Measurements from ENCODE around the gene ANAPC2. TPM values are rescaled to one million over a fixed set of nuclear protein-coding genes. Genes with fewer than 3 reads are reported as not detected.

Gene ANAPC2
- total RNA-seq, 1 experiment from 2014 or later, result 27.2 TPM

DNA sequence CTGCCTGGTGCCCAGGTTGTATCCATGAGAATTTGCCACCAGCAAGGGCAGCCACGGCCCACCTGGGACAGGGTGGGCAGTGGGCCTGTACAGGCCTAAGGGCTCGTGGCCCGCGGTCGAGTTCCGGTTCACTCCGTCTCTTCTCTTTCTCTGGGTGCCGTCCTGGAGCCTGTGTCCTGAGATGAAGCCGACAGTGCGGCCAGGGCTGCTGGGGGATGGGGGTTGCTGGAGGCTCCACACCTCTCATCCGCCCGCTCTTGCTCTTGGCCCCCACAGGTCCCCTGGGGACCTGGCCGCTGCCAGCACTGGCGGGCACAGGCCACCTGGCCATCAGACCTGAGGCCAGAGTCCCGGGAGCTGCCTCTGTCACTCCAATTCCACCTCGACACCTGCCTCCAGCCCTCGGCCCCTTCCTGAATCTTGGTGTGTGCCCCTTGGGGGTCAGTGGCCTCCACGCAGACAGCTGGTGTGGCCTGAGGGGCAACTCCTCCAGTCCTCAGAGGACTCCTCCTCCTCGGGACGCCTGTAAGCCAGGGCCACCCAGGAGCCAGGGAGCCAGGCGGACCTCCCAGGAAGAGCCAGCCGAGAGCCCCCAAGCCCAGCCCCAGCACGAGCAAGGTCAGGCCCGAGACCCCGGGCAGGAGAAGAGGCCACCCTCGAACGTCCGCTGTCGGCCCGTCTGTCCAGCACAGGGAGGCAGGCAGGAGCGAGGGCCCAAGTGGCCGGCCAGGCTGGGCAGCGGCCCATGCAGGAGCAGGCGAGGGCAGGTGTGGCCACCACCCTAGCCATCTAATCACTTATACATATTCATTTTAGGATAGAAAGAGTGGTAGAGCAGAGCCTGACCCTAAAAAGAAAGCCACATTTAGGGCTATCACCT is 23.8 kb downstream of the ANAPC2 start:
- no peak for DNase-seq (ENCODE audit: low read depth)

DNA sequence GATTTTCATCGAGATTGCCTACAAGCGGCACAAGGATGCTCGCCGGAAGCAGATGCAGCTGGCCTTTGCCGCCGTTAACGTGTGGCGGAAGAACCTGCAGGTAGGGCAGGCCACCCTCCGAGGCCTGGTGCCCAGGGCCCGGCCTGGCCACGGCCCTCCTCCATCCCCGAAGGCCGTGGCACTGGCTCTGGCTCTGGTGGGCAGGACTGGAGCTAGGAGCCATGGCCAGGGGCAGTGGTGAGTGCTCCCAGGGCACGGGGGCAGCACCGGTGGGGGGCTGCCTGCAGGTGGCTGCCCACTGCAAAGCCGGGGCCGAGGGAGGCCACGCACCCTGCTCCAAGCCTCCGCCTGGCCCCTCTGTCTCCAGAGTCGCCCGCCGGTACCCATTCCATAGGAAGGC is 24.6 kb downstream of the ANAPC2 start:
- no peak for DNase-seq (ENCODE audit: low read depth)

DNA sequence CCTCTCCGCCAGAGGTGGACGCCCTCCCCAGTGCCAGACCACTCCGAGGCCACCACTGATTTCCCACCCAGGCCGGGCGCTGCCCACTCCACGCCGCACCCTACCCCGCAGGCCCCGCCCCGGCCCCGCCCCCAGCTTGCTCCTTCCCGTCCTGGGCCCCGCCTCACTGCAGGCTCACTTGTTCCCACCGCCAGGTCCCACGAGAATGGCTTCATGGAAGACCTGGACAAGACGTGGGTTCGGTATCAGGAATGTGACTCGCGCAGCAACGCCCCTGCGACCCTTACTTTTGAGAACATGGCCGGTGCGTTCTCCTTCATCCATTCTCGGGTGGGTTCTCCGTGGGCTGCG is 25.0 kb downstream of the ANAPC2 start:
- no peak for DNase-seq (ENCODE audit: low read depth)

DNA sequence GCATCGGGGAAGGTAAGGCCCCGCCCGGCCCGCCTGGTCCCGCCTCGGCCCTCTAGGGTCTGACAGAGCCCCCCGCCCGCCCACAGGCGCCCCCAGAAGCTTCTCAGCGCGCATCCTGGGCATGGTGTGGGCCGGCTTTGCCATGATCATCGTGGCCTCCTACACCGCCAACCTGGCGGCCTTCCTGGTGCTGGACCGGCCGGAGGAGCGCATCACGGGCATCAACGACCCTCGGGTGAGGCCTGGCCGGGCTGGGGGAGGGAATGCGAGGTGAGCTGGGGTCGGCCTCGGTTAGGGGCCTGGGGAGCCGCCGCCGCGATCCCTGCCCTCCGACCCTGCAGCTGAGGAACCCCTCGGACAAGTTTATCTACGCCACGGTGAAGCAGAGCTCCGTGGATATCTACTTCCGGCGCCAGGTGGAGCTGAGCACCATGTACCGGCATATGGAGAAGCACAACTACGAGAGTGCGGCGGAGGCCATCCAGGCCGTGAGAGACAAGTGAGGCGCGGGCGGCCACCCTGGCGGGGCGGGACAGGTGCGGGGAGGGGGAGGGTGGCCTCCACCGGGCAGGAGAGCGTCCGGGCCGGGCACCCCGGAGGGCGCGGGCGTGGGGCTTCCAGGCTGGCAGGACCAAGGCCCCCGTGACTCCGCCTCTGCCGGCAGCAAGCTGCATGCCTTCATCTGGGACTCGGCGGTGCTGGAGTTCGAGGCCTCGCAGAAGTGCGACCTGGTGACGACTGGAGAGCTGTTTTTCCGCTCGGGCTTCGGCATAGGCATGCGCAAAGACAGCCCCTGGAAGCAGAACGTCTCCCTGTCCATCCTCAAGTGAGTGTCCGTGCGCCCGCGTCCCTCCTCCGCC is 25.6 kb downstream of the ANAPC2 start:
- DNase-seq (ENCODE audit: low read depth), result no peak

DNA sequence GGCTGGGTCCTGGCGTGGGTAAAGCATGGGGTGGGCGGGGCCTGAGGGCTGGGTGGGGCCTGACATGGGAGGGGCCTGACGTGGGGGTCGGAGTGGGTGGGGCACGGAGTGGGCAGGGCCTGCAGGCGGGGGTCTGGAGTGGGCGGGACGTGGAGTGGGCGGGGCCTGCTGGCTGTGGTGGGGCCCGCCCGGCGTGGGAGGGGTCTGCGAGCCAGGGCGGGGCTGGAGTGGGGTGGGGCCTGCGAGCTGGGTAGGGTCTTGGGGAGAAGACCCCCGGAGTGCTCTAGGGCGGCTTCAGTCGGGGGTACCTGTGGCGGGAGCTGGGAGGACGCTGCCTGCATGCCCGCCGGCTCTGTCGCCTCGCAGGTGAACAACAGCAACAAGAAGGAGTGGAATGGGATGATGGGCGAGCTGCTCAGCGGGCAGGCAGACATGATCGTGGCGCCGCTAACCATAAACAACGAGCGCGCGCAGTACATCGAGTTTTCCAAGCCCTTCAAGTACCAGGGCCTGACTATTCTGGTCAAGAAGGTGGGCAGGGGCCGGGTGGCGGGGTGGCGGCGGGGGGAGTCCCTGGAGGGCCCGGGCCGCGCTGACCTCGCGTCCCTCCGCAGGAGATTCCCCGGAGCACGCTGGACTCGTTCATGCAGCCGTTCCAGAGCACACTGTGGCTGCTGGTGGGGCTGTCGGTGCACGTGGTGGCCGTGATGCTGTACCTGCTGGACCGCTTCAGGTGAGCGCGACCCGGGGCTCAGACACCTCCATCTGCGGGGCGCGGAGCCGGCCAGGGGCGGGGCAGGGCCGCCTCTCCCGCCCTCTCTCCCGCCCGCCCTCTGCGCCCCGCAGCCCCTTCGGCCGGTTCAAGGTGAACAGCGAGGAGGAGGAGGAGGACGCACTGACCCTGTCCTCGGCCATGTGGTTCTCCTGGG is 26.5 kb downstream of the ANAPC2 start:
- no peak for DNase-seq (ENCODE audit: low read depth)

DNA sequence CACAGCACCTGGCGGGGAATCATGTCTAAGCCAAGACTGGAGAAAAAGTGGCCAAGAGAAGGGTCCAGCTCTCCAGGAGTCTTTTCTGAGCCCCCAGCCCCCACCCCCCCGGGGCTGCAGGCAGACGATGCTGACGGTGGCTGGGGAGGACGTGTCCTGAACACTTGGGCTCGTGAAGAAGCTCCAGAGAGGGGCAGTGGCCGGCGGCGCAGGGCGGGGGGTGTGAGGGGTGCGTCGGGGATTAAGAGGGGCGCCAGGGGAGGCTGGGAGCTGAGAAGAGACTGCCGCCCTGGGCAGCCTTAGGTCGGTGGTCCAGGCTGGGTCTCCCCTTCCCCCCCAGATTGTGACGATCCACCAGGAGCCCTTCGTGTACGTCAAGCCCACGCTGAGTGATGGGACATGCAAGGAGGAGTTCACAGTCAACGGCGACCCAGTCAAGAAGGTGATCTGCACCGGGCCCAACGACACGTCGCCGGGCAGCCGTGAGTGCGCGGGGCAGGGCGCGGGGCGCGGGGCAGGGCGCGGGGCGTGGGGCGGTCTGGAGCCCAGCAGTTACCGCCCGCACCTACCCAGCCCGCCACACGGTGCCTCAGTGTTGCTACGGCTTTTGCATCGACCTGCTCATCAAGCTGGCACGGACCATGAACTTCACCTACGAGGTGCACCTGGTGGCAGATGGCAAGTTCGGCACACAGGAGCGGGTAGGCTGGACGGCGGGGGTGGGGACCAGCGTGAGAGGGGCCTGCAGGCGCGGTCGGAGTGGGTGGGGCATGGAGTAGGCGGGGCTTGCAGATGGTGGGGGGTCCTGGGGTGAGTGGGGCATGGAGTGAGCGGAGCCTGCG is 27.4 kb downstream of the ANAPC2 start:
- no peak for DNase-seq (ENCODE audit: low read depth)

DNA sequence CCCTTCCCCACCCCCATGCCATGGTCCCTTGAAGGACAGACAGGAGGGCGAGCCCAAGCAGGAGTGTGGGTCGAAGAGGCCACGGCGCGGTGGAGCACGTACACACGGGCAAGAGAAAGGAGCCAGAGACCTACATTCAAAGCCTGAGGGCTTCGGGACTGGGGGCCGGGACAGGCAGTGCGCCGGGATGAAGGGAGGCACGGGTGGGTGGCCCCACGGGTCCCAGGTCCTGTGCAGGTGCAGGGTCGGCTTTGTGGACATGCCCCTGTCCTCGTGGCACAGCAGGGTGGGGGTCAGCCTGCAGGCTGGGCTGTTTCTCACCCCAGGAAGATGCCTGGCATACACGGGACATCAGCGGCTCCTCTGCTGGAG is 28.3 kb downstream of the ANAPC2 start:
- DNase-seq (ENCODE audit: low read depth), result no peak

DNA sequence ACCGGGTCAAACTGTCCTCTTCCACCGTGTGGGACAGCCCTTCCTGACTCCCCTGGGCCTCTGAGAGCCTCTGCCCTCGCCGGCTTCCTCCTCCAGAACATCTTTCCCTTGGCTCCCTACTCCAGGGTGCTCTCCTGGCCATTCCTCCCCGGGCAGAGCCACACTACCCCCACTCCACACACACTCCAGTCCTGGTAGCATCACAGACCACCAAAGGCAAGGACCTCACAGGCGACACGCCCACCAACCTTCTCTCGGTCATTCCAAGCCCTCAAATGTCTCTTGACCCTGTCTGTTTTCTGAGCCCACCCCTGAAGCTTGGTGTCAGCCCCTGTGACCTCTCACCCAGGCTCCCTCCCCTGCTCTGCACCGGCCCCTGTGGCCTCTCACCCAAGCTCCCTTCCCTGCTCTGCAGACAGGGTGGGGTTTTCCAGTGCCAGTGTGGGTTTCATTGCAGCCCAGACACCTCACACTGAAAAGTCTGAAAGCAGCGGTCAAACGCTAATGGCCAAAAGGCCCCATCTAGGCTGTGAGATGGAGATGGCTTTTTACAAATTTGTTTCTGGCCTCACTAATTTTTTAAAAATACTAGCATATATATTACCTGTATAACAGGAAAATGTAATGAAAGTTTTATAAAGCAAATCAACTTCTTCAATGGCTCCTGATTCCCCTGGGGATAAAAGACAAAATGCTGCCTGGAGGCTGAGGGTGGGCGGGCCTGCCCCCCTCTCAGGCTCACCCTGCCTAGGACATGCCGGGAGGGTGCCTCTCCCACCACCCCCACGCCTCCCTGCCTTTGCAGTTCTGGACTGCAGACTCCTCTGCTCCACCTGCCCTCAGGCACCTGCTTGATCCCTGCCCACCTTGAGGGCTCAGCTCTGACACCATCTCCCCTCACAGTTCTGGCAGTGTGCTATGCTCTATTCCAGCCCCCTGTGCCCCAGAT is 29.0 kb downstream of the ANAPC2 start:
- DNase-seq (ENCODE audit: low read depth), result no peak

DNA sequence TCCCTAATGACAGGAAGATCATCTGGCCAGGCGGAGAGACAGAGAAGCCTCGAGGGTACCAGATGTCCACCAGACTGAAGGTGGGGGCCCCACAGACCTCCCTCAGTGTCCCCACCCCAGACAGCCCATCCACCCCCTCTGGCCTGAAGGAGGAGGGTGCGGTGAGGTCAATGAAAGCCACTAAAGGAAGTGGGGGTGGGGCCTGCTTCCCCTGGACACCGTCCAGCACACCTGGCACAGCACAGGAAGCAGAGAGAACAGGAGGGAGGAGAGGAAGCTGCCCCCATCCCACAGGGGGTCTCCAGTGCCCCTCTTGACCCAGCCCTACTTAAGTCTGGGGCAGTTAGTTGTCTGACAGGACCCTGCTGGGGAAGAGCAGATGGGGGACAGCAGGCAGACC is 29.7 kb downstream of the ANAPC2 start:
- DNase-seq (ENCODE audit: low read depth), result no peak

DNA sequence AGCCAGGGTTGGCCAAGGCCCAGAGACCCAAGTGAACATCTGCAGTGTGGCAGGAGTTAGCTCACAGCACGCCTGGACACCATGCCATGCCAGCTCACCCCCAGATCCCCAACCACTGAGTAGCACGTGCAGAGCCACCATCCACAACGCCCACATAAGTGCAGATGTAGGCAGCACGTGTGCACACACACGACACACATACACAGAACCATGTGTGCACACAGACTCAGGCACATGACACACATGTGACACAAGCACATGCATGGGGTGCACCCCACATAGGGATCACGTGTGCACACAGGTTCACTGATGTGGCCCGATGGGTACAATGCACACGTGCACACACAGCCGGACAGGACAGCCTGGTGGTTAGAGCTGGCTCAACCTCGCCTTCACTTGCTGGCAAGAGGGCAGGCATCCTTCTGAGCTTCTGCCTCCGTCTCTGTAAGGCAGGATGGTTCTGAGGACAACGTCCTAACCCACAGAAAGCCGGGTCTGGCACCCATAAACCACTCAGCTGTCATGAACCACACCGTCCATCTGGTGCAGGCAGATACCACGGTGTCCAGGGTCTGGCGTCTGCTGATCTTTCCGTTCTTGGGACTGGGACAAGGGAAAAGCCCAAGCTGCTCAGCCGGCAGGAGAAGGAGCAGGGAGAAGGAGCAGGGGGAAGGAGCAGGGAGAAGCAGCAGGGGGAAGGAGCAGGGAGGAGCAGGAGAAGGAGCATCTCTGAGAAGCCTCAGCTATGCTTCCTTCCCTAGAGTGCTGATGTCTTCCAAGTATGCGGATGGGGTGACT is 30.5 kb downstream of the ANAPC2 start:
- DNase-seq (ENCODE audit: low read depth), result no peak

DNA sequence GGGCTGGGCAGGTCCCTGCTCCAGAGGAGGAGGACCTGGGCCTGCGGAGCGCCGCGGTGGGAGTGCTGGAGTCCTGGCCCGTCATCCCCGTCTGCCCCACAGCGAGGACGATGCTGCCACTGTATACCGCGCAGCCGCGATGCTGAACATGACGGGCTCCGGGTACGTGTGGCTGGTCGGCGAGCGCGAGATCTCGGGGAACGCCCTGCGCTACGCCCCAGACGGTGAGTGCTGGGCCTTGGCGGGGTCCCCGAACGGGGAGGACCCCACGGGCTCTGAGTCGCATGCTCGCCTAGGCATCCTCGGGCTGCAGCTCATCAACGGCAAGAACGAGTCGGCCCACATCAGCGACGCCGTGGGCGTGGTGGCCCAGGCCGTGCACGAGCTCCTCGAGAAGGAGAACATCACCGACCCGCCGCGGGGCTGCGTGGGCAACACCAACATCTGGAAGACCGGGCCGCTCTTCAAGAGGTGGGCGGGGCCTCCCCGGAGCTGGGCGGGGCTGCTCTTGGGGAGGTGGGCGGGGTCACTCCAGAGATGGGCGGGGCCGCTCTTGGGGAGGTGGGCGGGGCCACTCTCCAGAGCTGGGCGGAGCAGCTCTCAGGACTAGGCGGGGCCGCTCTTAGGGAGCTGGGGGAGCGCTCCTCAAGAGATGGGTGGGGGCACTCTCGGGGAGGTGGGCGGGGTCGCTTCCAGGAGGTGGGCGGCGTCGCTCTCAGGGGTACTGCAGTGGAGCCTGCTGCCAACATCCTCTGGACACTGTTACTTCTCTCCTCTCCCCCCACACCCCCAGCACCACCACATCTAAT is 31.6 kb downstream of the ANAPC2 start:
- no peak for DNase-seq (ENCODE audit: low read depth)

DNA sequence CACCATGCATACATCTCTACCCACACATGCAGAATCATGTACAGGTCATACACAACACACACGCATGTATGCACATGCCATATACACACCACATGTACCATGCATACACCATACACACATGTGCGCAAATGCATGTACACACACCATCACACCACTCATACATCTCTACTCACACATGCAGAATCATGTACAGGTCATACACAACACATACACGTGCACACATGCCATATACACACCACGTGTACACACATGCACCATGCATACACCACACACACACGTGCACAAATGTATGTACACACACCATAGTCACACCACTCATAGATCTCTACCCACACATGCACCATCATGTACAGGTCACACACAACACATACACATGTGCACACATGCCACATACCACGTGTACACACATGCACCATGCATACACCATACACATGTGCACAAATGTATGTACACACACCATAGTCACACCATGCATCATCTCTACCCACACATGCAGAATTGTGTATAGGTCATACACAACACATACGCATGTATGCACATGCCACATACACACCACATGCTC is 35.4 kb downstream of the ANAPC2 start:
- no peak for DNase-seq (ENCODE audit: low read depth)

DNA sequence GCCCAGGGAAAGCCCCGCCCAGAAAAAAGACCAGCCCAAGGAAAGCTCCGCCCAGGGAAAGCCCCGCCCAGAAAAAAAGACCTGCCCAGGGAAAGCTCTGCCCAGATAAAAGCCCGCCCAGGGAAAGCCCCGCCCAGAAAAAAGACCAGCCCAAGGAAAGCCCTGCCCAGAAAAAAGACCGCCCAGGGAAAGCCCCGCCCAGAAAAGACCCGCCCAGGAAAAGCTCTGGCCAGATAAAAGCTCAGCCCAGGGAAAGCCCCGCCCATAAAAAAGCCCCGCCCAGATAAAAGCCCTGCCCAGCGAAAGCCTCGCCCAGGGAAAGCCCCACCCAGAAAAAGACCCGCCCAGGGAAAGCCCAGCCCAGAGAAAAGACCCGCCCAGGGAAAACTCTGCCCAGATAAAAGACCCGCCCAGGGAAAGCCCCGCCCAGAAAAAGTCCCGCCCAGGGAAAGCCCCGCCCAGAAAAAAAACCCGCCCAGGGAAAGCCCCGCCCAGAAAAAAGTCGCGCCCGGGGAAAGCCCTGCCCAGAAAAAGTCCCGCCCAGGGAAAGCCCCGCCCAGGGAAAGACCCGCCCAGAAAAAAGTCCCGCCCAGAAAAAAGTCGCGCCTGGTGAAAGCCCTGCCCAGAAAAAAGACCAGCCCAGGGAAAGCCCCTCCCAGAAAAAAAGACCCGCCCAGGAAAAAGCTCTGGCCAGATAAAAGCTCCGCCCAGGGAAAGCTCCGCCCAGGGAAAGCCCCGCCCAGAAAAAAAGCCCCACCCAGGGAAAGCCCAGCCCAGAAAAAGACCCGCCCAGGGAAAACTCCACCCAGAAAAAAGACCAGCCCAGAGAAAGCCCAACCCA is 37.5 kb downstream of the ANAPC2 start:
- DNase-seq (ENCODE audit: low read depth), result peak; percentile 44

DNA sequence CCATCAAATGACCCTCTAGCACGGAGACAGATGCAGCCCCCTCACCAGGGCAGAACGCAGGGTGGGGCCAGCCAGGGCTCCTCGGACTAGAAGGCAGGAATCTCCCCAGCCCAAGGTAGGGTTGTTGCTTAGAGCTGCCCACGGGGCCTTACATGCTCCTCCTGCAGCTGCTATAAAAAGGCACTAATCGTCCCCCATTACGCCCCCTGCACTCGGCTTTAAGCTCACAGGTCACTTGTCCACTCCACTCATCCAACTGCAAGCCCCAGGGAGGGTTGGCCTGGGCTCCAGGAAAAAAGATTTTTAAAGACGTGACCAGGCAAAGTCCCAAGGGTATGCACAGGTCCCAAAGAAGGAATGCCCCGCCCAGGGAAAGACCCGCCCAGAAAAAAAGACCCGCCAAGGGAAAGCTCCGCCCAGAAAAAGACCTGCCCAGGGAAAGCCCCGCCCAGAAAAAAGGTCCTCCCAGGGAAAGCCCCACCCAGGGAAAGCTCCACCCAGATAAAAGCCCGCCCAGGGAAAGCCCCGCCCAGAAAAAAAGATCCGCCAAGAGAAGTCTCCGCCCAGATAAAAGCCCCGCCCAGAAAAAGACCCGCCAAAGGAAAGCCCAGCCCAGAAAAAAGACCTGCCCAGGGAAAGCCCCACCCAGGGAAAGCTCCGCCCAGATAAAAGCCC is 38.3 kb downstream of the ANAPC2 start:
- DNase-seq (ENCODE audit: low read depth), result no peak

DNA sequence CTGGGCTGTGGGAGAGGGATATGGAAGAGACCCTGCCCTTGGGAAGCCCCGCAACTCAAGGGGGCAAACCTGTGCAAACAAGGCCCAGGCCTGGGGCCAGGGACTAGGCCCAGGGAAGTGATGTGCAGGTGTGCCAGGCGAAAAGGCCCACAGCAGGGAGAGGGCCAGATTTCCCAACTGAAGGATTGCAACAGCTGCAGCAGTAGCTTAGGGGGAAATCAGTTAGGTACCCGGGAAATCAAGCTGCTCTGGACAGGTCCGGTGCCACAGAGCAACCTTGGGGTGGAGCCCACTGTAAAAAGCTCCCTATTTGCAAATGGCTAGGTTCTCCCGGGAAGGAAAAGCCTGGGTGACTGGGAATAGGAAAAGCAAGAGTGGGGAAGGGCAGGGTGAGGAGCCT is 39.0 kb downstream of the ANAPC2 start:
- DNase-seq (ENCODE audit: low read depth), result no peak

DNA sequence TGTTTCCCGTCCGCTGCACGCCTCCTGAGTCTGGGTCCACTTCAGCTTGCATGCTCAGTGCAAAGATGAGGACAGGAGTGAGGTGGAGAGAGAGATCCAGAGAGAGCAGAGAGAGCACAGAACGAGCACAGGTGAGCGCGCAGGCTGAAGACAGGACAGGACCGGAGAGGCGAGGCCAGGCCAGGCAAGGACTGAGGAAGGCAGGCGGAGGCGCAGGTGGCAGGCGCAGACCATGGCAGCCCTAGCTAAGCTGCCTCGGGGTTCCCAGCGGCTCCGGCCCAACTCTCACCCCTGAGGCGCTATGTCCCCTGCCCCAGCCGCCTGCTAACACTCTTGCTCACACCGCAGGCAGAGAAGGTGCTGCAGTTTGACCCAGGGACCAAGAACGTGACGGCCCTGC is 39.7 kb downstream of the ANAPC2 start:
- DNase-seq (ENCODE audit: low read depth), result no peak
